NCI-H2029 (cell line): ENCODE measurements around the gene ROGDI.
A peak's percentile ranks its signal among the peaks of the same experiment; 100 is the strongest.

Experiments used
- DNase-seq: peaks from one replicate; lab custom pipeline; 2025; lab: John Stamatoyannopoulos, UW

The ROGDI gene

GRCh38 chr16:4814046-4814445, 11.6 kb upstream of the ROGDI start:
- DNase-seq = no peak

- DNase-seq = no peak
Observed at GRCh38 chr16:4813251-4814003, 11.0 kb upstream of the ROGDI start.

GRCh38 chr16:4811773-4812172, 9.3 kb upstream of the ROGDI start:
- no peak for DNase-seq

DNA sequence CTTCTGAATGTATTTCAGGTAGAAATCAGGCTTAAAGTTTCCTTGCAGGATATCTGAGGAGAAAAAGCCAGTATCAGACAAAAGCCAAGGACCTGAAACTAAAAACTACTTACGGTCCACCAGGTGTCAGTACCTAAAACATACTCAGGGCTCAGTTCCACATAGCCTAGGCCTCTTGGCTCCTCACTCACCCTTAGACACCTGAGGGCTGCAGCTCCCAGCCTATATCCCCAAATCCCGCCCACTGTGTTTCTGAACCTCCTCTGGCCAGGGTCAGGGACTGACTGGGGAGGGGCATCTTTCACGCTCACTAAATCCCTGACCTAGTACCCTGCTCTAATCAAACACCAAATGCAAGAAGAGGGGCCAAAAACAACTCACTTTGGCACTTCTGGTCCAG, 8.8 kb upstream of the ROGDI start:
- DNase-seq = no peak

DNA sequence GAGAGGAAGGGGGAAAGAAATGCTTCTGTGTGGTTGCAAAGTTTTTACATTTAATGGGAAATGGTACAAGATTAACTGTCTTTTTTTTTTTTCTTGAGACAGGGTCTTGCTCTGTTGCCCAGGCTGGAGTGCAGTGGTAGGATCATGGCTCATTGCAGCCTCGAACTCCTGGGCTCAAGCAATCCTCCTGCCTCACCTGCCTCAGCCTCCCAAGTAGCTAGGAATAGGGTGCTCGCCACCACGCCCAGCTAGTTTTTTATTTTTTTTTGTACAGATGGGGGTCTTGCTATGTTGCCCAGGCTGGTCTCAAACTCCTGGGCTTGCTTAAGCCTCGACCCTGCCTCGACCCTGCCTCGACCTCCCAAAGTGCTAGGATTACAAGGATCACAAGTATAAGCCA, 3.8 kb upstream of the ROGDI start:
- DNase-seq = no peak

- no peak for DNase-seq
Observed at GRCh38 chr16:4805231-4805630, 2.8 kb upstream of the ROGDI start.

GRCh38 chr16:4803898-4804762, 1.7 kb upstream of the ROGDI start:
- DNase-seq = no peak

DNA sequence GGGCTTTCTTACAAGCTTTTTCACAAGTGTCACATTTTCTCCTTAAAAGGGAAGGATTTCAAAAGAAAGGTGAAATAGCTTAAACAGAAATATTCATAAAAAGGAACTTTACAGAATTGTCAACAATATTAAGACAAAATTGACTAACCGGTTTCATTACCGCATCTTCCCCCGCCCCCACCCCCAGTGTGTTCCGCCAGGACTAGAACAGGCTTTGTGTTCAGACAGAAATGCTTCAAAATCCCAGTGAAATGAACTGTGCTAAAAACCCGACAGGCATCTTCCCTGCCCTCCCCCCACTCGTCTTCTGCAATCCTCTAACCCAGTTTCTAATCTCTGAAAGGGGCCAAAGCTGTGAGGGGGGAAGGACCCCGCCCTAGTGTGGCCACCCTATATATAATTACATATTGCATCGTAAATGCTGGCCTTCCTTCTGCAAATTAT, 990 bp upstream of the ROGDI start:
- DNase-seq = no peak

DNA sequence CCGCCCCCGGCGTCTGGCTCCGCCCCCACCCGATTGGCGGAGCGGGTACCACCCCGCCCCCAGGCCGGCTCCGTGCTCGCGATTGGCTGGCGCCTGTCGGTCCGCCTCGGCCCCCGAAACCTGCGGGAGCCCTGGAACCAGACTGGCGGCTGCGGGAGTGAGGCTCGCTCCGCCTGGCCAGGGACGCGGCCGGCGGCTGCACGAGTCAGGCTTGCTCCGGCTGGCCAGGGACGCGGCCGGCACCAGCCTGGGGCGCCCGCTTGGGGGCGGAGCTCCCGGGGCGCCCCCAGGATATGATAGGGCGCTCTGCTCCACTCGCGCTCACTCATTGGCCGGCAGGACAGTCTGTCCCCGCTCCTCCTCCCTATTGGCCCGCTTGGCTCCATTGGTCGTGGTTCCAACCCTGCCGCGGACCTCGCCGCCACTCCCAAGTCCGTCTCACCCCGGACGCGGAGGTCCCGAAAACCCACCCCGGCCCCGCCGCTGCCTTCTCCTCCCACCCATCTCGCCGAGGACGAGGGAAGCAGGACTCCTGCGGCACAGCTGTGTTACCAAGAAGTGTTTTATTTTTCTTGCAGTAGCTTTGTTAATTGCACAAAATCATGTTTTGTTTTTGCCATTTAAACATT, 340 bp upstream of the ROGDI start:
- DNase-seq = peak; percentile 83

GRCh38 chr16:4801051-4801961, 1.1 kb downstream of the ROGDI start:
- DNase-seq = no peak

- DNase-seq = peak; percentile 63
Observed at GRCh38 chr16:4800290-4801041, 2.0 kb downstream of the ROGDI start.

GRCh38 chr16:4799171-4799855, 3.1 kb downstream of the ROGDI start:
- DNase-seq = no peak

GRCh38 chr16:4798456-4798855, 4.0 kb downstream of the ROGDI start:
- no peak for DNase-seq

- DNase-seq = no peak
Observed at GRCh38 chr16:4797805-4798252, 4.6 kb downstream of the ROGDI start.

- DNase-seq = no peak
Observed at GRCh38 chr16:4796982-4797804, 5.2 kb downstream of the ROGDI start.

GRCh38 chr16:4795828-4796572, 6.4 kb downstream of the ROGDI start:
- DNase-seq = no peak

GRCh38 chr16:4795181-4795827, 7.1 kb downstream of the ROGDI start, which contains the start of gene SMIM22:
TSS of gene SMIM22 (plus strand) at chr16:4795369. CDS start at chr16:4795735, 366 bp downstream.
- DNase-seq = peak; percentile 67

GRCh38 chr16:4792951-4793513, 9.4 kb downstream of the ROGDI start:
- no peak for DNase-seq
